ENCODE measurements around the gene PTAR1.

PTAR1 gene

GRCh38 chr9:69748304-69748703 lies 11.5 kb downstream of the PTAR1 start:
- no peak for TF ChIP-seq CTCF (IDR thresholded peaks at IDR 0.05; ENCODE audit: insufficient read depth, low read depth, low read length, missing control alignments)
- no peak for DNase-seq (ENCODE audit: low read depth)

GRCh38 chr9:69746859-69747560 lies 12.8 kb downstream of the PTAR1 start:
- DNase-seq (ENCODE audit: low read depth): no peak
- no peak for TF ChIP-seq CTCF (IDR thresholded peaks at IDR 0.05; ENCODE audit: insufficient read depth, low read depth, low read length, missing control alignments)
- H3K4me3 ChIP-seq (ENCODE audit: low read length): no peak overlapping the region

More at GRCh38 chr9:69748304-69748703, 11.5 kb downstream of the PTAR1 start:
- H3K4me3 ChIP-seq (ENCODE audit: low read length): no peak overlapping the region

GRCh38 chr9:69745716-69746437 lies 13.9 kb downstream of the PTAR1 start:
- DNase-seq (ENCODE audit: low read depth): peak; percentile 28
- TF ChIP-seq CTCF (IDR thresholded peaks at IDR 0.05; ENCODE audit: insufficient read depth, low read depth, low read length, missing control alignments): peak; percentile 29
- no peak overlapping the region for H3K4me3 ChIP-seq (ENCODE audit: low read length)

- DNase-seq (ENCODE audit: low read depth): peak; percentile 56
- no peak for TF ChIP-seq CTCF (IDR thresholded peaks at IDR 0.05; ENCODE audit: insufficient read depth, low read depth, low read length, missing control alignments)
- no peak overlapping the region for H3K4me3 ChIP-seq (ENCODE audit: low read length)
Measured at GRCh38 chr9:69744688-69745380, 15.0 kb downstream of the PTAR1 start.

- H3K4me3 ChIP-seq (ENCODE audit: low read length): no peak overlapping the region
- TF ChIP-seq CTCF (IDR thresholded peaks at IDR 0.05; ENCODE audit: insufficient read depth, low read depth, low read length, missing control alignments): no peak
- no peak for DNase-seq (ENCODE audit: low read depth)
Measured at GRCh38 chr9:69743930-69744329, 15.9 kb downstream of the PTAR1 start.

GRCh38 chr9:69740872-69741505 lies 18.8 kb downstream of the PTAR1 start:
- no peak overlapping the region for H3K4me3 ChIP-seq (ENCODE audit: low read length)
- DNase-seq (ENCODE audit: low read depth): peak; percentile 13
- no peak for TF ChIP-seq CTCF (IDR thresholded peaks at IDR 0.05; ENCODE audit: insufficient read depth, low read depth, low read length, missing control alignments)
